Stimulated activated CD4-positive, alpha-beta T cell treated with anti-CD3 and anti-CD28 coated beads, TNF-alpha, amount 100 ng/mL, for 48 hours (primary cell): Measurements from ENCODE around the gene ZNF407.
"Not testable (repeated sequence)": the region's sequence is repeated elsewhere in the genome, so short reads cannot be mapped to it uniquely, and the experiment has no call there.

Experiments used
- DNase-seq, 3 donors: peaks; one replicate each; pipeline ENCODE4 v3.0.0-alpha.2; 2020; ENCODE audit warnings: low read depth in 3 of 3

ZNF407 gene

GRCh38 chr18:75070625-75071483 is 473.2 kb downstream of the ZNF407 start:
- DNase-seq, result peak; percentile 43 to 63 (median 52)

GRCh38 chr18:75071484-75071785 is 473.8 kb downstream of the ZNF407 start:
- no peak for DNase-seq

- no peak for DNase-seq
Measured at GRCh38 chr18:75071866-75072671, 474.4 kb downstream of the ZNF407 start.

- DNase-seq, result no peak
Measured at GRCh38 chr18:75072672-75073371, 475.2 kb downstream of the ZNF407 start.

GRCh38 chr18:75073654-75074053 is 476.0 kb downstream of the ZNF407 start:
- DNase-seq, result no peak

- no peak for DNase-seq
Measured at GRCh38 chr18:75074196-75075015, 476.7 kb downstream of the ZNF407 start.

GRCh38 chr18:75075016-75075305 is 477.3 kb downstream of the ZNF407 start:
- DNase-seq, result no peak

- DNase-seq, result no peak
Measured at GRCh38 chr18:75075429-75075841, 477.8 kb downstream of the ZNF407 start.

- DNase-seq, result no peak
Measured at GRCh38 chr18:75076286-75076685, 478.6 kb downstream of the ZNF407 start.

GRCh38 chr18:75081486-75081885 is 483.8 kb downstream of the ZNF407 start:
- DNase-seq, result no peak

- DNase-seq, result no peak
Measured at GRCh38 chr18:75083131-75083530, 485.5 kb downstream of the ZNF407 start.

GRCh38 chr18:75083761-75084160 is 486.1 kb downstream of the ZNF407 start:
- no peak for DNase-seq

GRCh38 chr18:75085676-75086075 is 488.0 kb downstream of the ZNF407 start:
- DNase-seq, result not testable (repeated sequence)

GRCh38 chr18:75086494-75087034 is 488.9 kb downstream of the ZNF407 start:
- no peak for DNase-seq

- DNase-seq, result no peak
Measured at GRCh38 chr18:75087119-75088020, 489.7 kb downstream of the ZNF407 start.

- DNase-seq, result no peak
Measured at GRCh38 chr18:75088021-75088506, 490.4 kb downstream of the ZNF407 start.

- no peak for DNase-seq
Measured at GRCh38 chr18:75088622-75089211, 491.0 kb downstream of the ZNF407 start.

GRCh38 chr18:75089748-75090327 is 492.2 kb downstream of the ZNF407 start:
- DNase-seq, result no peak

- no peak for DNase-seq
Measured at GRCh38 chr18:75090336-75090735, 492.7 kb downstream of the ZNF407 start.
